GM20000 (cell line): Measurements from ENCODE around the gene KIF7.
"Not testable (repeated sequence)": the region's sequence is repeated elsewhere in the genome, so short reads cannot be mapped to it uniquely, and the experiment has no call there.

Source experiments
- DNase-seq: peaks from one replicate; pipeline ENCODE4 v3.0.0; 2012; ENCODE audit warnings: low spot score
- TF ChIP-seq, protein P1 (sequence below): IDR thresholded peaks from 2 replicates; pipeline ENCODE4 v1.5.1; 2012; ENCODE audit warnings: mild to moderate bottlenecking, control low read depth; ENCODE audit errors: extremely low read depth, missing control alignments

Gene KIF7

DNA sequence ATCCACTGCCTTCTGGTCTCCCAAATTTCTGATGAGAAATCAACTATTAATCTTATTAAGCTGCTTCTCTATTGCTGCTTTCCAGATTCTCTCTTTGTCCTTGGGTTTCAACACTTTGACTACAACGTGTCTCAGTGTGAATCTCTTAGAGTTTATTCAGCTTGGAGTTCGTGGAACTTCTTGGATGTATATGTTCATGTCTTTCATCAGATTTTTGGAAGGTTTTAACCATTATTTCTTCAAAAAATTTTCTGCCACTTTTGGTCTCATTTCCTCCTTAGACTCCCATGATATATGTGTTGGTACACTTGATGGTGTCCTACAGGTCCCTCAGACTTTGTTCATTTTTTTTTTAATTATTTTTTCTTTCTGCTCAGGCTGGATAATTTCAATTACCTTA is 44.0 kb downstream of the KIF7 start:
- no peak for DNase-seq
- TF ChIP-seq, protein P1, sequence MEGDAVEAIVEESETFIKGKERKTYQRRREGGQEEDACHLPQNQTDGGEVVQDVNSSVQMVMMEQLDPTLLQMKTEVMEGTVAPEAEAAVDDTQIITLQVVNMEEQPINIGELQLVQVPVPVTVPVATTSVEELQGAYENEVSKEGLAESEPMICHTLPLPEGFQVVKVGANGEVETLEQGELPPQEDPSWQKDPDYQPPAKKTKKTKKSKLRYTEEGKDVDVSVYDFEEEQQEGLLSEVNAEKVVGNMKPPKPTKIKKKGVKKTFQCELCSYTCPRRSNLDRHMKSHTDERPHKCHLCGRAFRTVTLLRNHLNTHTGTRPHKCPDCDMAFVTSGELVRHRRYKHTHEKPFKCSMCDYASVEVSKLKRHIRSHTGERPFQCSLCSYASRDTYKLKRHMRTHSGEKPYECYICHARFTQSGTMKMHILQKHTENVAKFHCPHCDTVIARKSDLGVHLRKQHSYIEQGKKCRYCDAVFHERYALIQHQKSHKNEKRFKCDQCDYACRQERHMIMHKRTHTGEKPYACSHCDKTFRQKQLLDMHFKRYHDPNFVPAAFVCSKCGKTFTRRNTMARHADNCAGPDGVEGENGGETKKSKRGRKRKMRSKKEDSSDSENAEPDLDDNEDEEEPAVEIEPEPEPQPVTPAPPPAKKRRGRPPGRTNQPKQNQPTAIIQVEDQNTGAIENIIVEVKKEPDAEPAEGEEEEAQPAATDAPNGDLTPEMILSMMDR, result no peak

DNA sequence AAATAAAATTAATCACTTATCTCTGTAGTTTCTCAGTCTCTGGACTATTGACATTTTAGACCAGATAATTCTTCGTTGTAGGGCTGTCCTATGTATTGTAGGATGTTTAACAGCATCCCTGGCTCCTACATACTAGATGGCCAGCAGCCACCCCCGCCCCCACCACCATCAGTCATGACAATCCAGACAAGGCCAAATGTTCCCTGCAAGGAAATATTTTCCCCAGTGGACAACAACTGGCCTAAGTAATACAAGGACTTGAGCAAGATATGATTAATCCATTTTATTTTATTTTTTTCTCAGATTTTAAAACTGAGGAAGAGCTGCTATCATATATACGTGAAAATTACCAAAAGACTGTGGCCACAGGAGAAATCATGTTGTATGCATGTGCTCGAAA is 56.2 kb downstream of the KIF7 start:
- DNase-seq, result no peak
- TF ChIP-seq, protein P1, result no peak

DNA sequence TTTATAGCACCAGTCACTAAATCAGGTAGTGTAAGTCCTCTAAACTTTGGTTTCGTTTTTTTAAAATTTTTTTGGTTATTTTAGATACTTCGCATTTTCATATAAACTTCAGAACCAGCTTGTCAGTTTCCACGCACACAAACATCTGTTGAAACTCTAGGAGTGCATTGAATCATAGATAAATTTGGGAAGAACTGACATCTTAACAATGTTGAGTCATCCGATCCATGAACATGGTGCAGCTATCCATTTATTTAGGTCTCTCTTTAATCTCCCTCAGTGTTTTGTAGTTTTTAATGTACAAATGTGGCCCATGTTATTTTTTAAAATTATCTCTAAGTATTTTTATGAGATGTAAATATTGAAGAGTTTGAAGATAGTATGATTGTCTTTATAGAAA is 62.2 kb downstream of the KIF7 start:
- TF ChIP-seq, protein P1, result no peak
- no peak for DNase-seq

DNA sequence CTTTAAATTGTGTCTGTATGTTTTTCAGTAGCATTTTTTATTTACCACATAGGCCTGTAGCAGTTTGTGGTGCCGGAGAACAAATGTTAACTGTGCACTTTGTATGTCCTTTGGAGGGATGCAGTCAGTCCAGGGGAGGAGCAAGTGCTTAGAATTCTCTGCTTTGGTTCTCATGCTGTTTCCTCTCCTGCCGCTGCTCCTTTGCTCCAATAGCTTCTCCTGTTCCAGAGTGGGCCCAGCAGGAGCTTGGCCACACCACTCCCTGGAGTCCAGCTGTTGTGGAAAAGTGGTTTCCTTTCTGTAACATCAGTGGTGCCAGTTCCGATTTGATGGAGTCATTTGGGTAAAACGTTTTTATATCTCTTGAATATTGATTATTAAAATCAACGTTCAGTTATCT is 63.4 kb downstream of the KIF7 start:
- TF ChIP-seq, protein P1, result no peak
- no peak for DNase-seq

DNA sequence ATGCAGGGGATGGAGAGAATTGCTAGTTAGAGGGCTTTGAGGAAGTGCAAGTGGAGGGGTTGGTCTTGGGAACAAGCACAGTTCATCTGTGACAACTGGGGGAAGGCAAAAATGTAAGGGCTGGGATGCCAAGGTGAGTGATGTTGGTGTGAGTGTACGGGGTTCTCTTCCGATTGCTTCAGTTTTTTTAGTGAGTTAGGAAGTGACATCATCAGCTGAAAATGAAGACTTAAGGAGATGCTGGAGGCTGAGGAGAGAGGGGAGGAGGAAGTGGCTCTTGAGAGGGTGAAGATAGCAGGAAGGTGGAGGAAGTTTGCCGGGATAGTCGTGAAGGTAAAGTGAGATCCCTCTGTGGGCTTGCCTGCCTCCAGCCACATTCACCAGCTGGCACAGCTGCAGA is 67.3 kb downstream of the KIF7 start:
- TF ChIP-seq, protein P1, result no peak
- DNase-seq, result no peak

DNA sequence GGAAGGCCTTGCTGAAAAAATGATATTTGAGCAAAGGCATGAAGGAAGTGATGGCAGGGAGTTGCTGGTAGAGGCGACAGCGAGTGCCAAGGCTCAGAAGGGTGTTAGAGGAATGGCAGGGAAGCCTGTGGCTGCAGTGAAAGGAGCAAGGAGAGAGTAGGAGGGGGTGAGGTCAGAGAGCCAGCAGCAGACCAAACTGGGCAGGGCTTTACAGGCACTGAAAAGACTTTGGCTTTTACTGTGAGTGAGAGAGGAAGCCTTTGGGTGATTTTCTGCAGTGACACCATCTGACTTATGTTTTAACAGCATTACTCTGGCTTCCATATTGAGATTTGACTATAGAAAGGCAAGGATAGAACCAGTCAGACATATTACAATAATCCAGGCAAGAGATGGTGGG is 68.6 kb downstream of the KIF7 start:
- TF ChIP-seq, protein P1, result no peak
- no peak for DNase-seq

DNA sequence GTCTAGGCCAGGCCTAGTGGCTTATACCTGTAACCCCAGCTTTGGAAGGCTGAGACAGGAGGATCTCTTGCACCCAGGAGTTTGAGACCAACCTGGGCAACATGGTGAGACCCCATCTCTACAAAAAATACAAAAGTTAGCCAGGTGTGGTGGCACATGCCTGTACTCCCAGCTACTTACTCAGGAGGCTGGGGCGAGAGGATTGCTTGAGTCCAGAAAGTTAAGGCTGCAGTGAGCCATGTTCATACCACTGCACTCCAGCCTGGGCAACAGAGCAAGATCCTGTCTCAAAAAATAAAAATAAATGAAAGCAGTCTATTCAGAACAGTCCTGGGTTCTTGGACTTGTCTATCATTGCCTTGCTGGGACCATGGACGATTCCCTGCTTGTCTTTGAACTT is 74.5 kb downstream of the KIF7 start:
- not testable (repeated sequence) for DNase-seq

DNA sequence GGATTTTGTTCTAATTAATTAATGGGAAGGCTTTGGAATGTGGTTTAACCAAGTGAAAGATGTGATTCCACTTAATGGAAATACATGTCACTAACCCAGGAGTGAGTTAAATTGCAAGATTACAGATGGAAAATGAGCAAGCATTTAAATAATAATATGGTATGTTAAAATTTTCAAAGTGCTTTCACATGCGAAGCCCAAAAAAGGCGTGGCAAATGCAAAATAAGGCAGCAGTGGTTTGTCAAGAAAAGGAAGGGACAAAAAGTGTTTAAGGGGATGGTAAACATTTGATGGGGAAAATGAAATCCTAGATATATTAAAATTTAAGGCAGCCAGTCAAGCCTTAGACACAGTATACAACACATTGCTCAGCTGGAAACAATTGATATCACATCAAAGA is 77.1 kb downstream of the KIF7 start:
- TF ChIP-seq, protein P1, result no peak
- DNase-seq, result no peak
